ENCODE data around the gene RBP3.

- TF ChIP-seq CTCF (IDR thresholded peaks at IDR 0.05): no peak
- no peak for TF ChIP-seq POLR2A (IDR thresholded peaks at IDR 0.05)
These were observed 9.7 kb downstream of the RBP3 start for GRCh38 chr10:47357911-47358310.

Data from heart left ventricle (tissue), 13 donors.